HG03354 (cell line): ENCODE measurements around the gene TTC38.
A peak's percentile ranks its signal among the peaks of the same experiment; 100 is the strongest.

Experiments used
- ATAC-seq: cut with Tn5 transposase; IDR thresholded peaks from one replicate; pipeline ENCODE4 v1.9.1; 2021; ENCODE audit warnings: mild to moderate bottlenecking; ENCODE audit not compliant: unreplicated experiment, poor library complexity, severe bottlenecking

The TTC38 gene

DNA sequence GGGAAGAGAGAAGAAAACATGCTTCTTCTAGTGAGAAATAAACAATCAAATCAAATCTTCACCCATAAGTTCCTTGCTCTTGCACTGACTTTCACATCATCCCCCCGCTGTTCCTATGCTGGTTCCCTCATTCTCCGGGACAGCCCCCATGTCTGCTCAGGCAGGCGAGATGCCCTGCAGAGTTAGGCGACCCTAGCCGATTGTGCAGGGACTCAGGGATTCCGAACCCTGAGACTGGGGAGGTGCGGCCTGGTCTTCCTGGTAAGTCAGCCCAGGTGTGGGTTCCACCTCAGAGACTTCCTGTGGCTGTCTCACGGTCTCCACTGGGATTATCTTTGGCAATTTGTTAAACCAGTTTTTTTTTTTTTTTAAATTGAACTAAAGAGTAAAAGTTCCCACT is 6.6 kb downstream of the TTC38 start:
- ATAC-seq: no peak

DNA sequence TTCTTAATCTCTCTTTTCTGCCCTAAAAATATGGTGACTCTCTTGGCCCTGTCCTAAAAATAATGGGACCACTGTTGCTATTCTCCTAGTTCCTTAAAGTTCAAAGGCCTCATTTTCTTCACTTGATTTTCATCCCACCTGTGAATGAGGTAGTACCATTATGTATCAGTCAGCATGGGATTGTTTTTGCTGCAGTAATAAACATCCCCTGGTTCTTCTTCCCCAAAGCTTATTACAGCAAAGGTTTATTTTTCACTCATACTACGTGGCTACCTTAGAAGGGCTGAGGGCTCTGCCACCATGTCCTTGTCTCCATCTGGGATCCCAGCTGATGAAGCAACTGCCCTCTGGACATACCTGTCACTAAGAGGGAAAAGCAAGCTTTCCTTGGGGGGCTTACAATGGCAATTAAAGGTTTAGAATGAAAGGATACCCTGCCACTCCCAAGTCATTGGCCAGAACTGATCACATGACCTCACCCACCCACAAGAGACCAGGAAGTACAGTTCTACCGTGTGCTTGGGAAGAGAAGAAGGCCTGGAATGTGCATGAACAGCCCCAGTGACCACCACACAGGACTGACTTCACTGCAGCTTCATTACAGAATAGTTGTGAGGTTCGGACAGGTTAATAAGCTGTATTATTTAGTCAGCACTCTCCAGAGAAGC is 7.8 kb downstream of the TTC38 start:
- ATAC-seq: no peak

DNA sequence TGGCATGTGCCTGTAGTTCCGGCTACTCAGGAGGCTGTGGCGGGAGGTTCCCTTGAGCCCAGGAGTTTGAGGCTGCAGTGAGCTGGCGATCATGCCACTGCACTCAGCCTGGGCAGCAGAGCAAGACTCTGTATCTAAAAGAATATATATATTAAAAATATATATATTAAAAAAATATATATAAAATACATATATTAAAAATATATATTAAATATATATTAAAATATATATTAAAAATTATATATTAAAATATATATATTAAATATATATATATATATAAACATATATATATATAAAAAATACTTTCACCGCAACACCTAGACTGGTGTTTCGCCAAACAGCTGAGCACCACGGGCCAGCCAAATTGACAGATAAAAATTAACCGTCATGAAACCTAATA is 8.8 kb downstream of the TTC38 start:
- no peak for ATAC-seq

DNA sequence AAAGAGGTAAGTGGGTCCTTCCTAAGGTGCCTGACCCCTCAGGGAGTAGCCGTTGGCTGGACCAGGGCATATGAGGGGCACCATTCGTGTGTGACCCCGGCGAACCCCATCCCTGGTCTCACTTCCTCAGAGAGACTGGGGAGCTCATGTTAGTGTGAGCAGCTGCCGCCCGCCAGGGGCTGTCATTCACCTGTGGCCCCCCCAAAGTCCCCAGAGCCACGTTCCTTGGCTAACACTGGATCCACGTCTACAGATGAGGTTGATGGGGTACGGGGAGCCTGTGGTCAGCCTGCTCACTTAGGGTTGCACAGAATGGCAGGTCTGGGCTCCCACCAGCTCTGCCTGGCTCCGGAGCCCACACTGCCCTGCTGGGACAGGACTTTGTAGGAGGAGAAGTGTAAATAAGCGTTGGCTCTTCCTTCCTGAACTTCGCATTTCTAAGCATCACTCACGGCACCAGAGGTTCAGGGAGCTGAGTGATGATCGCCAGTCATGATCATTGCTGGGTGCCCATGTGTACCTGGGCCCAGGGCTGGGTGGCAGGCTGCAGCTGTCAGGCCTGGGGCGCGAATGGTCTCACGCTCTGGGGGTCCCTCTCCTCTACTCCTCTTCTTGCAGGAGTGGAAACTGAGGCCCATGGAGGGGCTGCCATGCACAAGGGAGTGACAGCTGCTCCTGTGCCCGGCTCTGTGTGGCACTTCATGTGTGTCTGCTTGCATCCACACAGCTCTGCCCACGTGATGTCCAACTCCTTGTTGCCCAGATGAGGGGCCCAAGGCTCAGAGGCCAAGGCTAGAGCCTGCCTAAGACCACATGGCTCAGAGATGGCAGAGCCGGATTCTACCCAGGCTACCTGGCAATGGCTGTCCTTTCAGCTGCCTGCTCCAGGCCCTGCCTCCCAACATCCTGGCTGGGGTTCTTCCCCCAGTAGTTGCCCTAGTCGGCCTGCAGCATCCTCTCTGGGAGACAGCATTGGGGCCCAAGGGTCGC is 11.1 kb downstream of the TTC38 start:
- no peak for ATAC-seq

DNA sequence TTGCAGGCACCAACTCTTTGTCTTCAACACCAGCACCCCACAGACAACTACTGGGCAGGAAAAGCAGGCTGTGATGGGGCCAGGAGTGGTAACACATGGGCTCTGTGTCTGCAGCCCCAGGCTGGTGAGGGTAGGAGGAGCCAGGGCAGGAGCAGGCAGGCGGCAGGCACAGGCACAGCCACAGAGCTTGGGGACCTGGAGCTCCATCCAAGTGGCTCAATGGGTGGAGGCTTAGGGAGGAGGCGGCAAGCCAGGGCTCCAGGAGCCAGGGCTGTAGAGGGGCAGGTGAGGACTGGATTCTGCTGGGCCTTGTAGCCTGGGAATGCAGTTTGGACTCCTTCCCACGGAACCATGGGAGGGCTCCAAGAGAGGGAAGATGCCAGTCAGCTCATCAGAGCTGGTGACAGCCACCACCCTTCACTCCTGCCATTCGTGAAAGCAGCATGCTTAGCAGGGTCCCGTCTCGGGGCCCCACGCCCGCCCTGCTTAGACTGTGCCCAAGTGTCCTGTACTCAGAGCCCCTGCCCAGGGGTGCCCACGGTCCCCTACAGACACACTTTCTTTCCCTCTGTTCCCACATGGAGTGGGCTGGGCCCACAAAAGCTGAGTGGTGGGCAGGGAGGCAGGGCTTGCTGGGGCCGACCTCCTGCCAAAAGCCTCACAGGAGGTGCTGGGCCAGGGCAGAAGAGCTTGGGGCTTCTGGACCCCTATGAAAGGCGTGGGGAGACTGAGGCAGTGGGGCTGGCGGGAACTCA is 12.4 kb downstream of the TTC38 start:
- no peak for ATAC-seq

DNA sequence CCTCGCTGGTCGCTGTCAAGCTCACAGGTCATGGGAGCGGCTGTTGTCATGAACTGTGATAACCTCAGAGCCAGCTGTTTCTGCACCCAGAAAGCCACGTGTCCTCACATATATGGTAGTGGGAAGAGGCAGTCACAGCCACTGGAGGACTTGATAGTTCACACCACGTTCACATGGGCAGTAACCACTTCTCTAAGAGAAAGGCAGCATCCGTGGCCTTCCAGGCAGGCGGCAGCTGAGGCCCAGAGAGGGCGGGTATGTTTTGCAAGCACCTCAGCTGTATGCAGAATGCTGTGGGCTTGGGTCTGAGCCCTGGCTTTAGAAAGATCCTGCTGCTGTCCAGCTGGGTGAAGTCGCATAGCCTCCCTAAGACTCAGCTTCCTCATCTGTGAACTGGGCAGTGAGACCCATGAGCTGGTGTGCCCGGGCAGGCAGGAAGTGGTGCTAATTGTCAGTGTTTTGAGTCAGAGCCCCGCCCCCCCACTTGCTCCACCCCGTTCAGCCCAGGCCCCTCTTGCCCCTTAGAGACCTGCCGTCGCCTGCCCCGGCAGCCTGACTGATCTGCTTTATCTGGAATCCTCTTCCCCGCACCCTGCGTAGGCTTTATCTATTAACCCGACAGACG is 13.3 kb downstream of the TTC38 start:
- no peak for ATAC-seq

DNA sequence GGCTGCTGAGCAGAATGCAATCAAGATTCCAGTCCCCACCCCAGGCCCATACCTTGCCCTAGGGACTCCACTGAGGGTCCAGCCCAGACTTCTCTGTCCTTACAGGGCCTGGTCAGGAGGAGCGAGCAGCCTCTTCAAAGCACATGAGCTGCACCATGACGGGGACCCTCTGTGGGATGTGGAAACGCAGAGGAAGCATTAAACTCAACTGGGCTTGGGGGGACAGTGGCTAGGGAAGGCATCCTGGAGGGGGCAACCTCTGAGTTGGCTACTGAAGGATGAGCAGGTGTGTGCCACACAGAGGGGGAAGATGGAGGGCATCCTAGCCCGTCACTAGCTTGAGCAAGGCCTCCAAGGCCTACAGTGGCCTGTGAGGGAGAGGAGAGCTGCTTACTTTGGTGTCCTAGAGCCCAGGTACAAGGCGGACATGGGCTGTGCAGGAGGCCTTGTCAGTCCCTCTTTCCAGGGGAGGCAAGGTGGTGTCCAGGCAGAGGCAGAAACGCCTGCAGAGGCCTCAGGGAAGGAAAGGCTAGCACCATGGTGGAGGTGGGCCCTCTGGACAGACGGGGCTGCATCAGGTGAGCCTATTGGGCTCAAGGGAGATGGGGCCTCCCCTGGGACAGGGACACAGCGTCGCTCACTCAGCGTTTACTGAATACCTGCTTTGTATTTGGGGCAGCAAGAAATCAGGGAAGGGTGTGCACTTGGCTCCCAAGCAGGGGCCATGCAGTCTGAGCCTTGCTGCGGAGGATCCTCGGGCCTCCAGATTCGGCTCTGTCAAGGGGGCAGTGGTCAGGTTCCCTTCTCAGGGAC is 14.3 kb downstream of the TTC38 start:
- no peak for ATAC-seq

DNA sequence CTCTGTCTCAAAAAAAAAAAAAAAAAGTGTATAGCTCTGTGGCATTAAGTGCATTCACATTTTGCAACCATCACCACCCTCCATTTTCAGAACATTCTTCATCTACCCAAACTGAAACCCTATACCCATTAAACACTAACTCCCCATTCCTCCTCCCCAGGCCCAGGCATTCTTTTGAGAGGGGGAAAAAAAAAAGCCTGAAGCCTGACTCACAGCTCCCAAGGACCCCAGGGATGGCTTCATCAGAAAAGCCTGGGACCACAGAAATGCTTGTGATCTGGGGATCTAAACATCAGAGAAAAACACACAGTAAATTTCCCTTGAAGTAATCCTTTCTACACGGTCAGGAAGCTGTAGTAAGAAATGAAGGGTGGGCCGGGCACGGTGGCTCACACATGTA is 18.2 kb downstream of the TTC38 start:
- ATAC-seq: no peak

DNA sequence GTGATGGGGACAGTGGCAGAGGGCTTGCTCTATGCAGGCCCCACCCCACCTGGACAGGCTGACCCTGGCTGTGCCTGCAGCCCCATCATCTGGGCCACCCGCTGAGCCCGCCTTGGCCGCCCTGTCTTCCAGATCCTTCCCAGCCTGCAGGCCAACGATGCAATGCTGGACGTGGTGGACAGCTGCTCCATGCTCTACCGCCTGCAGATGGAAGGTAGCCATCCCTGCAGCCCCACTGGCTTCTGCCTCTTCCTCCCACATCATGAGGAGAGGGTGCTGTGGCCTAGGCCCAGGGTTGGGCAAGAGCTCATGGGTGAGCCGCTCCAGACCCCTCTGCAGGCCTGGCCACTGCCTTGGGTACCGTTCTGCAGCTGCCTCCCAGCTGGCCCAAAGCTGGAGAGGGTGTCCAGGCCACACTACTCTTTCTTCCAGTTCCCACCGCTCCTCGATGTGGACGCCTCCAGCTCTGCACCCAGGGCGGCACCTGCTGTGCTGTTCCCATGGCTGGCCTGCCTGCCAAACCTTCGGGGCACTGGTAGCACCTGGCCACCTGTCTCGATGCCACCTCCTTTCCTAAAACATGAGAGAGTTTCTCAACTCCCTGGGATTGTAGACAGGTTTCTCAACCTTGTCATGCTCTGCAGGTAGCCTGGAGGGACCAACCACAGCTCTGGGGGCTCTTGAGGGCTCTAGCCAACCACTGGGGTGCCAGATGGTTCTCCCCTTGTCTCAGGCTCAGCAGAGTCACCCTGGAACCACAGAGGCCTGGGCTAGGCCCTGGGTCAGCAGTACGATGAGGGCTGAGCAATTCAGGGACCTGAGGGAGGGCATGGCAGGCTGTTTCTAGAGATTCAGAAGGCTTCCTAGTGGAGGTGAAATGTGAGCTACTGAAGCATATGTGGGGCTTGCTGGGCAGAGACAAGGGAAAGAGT is 19.4 kb downstream of the TTC38 start:
- ATAC-seq: no peak

DNA sequence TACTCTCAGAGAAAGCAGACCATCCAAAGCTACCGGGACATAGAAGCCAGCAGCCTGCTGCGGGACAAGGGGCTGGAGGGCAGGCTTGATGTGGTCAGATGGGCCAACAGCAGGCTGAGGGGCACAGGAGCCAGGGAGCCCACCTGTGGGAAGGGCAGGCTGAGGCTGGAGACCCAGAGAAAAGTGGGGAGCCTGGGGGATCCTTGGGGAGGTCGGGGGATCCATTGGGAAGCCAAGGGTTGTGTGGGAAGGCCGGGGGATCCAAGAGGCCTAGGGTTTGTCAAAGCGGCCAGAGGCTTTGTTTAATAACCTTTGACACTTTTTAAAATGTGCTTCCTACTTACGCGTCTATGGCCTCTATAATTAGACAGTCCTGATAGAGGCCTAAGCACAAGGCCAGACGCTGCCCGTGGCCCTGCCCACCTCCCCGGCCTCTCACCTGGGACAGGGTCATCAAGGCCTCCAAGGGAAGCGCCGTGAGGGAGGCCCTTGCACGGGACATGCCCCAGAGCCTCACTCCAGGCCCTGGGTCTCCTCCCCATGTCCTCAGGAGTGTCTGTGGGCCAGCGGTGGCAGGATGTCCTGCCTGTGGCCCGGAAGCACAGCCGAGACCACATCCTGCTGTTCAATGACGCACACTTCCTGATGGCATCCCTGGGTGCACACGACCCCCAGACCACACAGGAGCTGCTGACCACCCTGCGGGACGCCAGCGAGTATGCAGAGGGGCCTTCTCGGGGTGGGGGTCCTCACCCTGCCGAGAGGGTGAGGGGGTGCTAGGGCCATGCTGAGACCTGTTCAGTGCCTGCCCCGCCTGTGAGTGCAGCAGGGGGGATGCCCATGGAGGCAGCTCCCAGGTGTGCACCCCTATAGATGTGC is 20.3 kb downstream of the TTC38 start:
- ATAC-seq: peak; percentile 81

DNA sequence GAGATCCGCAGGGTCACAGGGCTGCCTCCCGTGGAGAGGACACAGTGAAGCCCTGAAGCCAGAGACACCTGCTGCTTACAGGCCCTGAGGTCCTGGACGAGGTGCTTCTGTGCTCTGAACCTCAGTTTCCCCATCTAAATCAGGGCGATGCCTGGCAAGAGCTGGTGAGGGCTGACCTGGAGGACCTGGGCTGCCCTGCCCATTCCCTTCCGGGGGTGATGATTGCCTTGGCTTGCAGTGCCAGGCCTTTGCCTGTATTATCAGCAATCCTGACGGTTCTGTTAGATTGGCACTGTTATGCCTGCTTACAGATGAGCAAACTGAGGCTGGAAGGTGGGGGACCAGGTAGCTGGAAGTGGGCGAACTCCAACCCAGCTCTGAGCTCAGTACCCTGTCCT is 21.0 kb downstream of the TTC38 start:
- ATAC-seq: peak; percentile 10

DNA sequence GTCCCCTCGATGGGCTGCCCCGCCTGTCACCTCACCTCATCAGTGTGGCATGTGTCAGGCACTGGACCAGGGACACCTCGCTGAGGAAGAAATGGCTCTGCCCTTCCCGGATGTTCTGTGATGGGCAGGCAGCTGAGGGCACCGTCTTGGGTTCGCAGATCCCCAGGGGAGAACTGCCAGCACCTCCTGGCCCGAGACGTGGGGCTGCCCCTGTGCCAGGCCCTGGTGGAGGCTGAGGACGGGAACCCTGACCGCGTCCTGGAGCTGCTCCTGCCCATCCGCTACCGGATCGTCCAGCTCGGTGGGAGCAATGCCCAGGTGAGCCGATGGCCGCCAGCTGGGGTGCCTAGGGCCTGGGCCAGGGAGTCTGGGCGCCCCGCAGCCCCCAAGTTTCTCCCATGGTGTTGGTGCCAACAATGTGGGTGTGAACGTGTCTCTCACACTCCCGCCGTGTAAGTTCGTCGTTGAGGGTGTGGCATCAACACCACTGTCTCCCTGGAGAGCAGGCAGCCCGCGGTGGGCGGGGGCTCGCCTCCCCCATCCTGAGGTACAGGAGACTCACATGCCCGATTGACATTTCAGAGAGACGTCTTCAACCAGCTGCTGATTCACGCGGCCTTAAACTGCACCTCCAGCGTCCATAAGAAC is 21.6 kb downstream of the TTC38 start:
- ATAC-seq: no peak

DNA sequence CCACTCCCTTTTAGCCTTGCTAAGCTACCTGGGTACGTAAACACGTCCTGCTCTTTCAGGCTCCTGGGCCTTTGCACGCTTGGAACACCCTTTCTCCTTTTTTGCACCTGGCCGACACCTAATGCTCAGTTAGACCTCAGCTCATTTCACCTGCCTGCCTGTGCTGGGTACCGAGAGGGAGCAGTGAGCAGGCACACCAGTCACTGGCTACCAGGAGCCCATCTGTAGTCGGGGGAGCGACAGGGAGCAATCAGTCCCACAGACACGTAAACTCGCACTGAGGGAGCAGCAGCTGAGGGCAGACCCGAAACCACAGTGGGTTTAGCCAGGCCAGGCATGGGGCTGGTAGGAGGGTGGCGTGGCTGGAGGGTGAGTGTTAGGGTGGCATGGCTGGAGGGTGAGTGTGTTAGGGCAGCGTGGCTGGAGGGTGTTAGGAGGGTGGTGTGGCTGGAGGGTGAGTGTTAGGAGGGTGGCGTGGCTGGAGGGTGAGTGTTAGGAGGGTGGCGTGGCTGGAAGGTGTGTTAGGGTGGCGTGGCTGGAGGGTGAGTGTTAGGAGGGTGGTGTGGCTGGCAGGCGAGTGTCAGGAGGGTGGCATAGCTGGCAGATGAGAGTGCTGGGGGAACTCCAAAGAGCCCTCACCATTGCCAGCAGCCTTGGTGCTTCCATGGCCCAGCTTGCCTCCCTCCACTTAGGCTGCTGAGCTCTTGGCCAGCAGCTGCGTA is 22.5 kb downstream of the TTC38 start:
- ATAC-seq: no peak

DNA sequence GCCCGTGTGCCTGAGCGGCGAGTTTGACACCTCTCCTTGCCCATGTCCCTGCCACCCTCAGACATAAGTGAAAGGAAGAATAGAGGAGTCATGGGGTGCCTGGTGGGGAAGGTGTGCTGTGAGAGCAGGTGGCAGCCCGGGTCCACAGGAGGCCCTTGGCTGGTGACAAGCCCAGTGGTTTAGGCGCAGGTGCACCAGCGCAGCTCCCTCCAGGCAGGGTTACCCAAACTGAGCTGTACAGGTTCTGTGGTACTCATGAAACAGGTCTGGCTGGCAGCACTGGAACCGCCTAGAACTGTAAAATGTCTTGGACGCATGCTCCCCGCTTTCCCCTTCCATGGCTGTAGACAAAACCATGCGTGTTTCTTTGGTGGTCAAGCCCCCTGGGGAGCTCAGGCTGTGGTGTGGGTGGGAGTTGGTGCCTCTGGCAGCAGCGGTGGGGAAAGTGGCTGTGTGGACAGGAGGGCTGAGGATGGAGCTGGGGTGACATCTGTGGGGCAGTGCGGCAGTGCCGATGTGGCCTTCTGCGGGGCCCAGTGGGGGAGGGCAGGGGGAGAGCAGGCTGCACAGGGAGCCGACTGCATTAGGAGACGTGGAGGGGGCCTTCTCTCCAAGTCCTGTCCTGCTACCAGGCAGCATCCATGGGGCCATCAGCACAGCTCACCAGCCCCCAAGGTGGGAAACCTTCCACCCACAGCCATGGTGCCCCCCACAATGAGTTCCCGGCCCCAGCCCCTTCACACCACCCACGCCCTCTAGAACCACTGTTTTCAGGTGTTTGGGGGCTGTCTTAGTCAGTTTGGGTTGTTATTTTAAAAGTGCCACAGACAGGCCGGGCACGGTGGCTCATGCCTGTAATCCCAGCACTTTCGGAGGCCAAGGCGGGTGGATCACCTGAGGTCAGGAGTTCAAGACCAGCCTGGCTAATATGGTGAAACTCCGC is 23.3 kb downstream of the TTC38 start:
- no peak for ATAC-seq

DNA sequence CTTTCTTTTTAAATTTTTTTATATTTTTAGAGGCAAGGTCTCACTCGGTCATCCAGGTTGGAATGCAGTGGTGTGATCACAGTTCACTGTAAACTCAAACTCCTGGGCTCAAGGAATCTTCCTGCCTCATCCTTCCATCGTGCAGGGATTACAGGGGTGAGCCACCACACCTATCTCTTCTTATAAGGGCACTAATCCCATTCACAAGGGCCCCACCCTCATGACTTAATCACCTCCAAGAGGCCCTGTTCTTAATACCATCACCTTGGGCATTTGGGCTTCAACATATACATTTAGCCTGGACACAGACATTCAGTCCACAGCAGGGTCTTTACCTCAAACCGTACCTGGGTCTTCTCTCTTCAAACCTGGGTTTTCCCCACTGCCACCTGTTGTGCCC is 24.4 kb downstream of the TTC38 start:
- ATAC-seq: no peak
